ENCODE results near the gene MRM2.

GRCh38 chr7:2224934-2225333, 17.1 kb downstream of the MRM2 start:
- TF ChIP-seq EZH2 (IDR thresholded peaks at IDR 0.05; ENCODE audit: low read length, missing control alignments), result no peak
- no peak for TF ChIP-seq CTCF (conservative IDR thresholded peaks at IDR 0.05 in 1 of 2, IDR thresholded peaks at IDR 0.05 in 1 of 2; ENCODE audit: low read depth in 1 of 2, low read length in 2 of 2)
